MCF 10A (cell line): ENCODE measurements around the gene KBTBD7. TPM values are rescaled to one million over a fixed set of nuclear protein-coding genes. Genes with fewer than 3 reads are reported as not detected.
A peak's percentile ranks its signal among the peaks of the same experiment; 100 is the strongest.

Experiments used
- BruUV-seq: library from RNA; stranded (reverse); fragments of 400-500 nt; replicated peaks from 2 replicates; lab custom pipeline; 2021; lab: Mats Ljungman, UMichigan
- CTCF ChIA-PET: fragments of 300-600 bp; sonication (Branson Sonifier 250); formaldehyde crosslinking; extraction: SDS; loops from one replicate; lab custom pipeline; 2021; ENCODE audit warnings: antibody characterized with exemption, inconsistent platforms; lab: Yijun Ruan, JAX
- POLR2A ChIA-PET: fragments of 300-600, 350-650 bp; sonication (Branson Sonifier 250); formaldehyde crosslinking; extraction: SDS; loops from one replicate; lab custom pipeline; 2020; ENCODE audit warnings: antibody characterized with exemption, inconsistent platforms; lab: Yijun Ruan, JAX
- DNase-seq: peaks from one replicate; pipeline ENCODE4 v3.0.0-alpha.2; 2018; ENCODE audit not compliant: unreplicated experiment
- H3K27ac Mint-ChIP-seq: one replicate; pipeline ENCODE4 v1.8.0; 2022; ENCODE audit warnings: mild to moderate bottlenecking, low read depth, mixed read lengths; ENCODE audit not compliant: unreplicated experiment
- H3K27me3 Mint-ChIP-seq: one replicate; pipeline ENCODE4 v1.8.0; 2022; ENCODE audit warnings: mixed read lengths; ENCODE audit not compliant: insufficient read depth, unreplicated experiment
- H3K36me3 Mint-ChIP-seq: one replicate; pipeline ENCODE4 v1.8.0; 2022; ENCODE audit warnings: mild to moderate bottlenecking, moderate library complexity, mixed read lengths; ENCODE audit not compliant: insufficient read depth, unreplicated experiment
- H3K4me1 Mint-ChIP-seq: one replicate; pipeline ENCODE4 v1.8.0; 2022; ENCODE audit warnings: mixed read lengths; ENCODE audit not compliant: insufficient read depth, unreplicated experiment
- H3K4me3 Mint-ChIP-seq: one replicate; pipeline ENCODE4 v1.8.0; 2022; ENCODE audit warnings: mild to moderate bottlenecking, moderate library complexity, mixed read lengths; ENCODE audit not compliant: unreplicated experiment
- H3K9me3 Mint-ChIP-seq: one replicate; pipeline ENCODE4 v1.8.0; 2022; ENCODE audit warnings: mixed read lengths; ENCODE audit not compliant: unreplicated experiment
- CTCF ChIP-seq: fragments of 200-600 bp; IDR thresholded peaks from one replicate; pipeline ENCODE4 v1.8.0; 2022; ENCODE audit warnings: antibody characterized with exemption, mild to moderate bottlenecking; ENCODE audit not compliant: unreplicated experiment
- intact Hi-C: fragments of 100-400 bp; cut with micrococcal nuclease; formaldehyde crosslinking; loops from 2 replicates; pipeline ENCODE4 v1.14.1; 2022
- total RNA-seq: library from RNA; stranded (reverse); gene quantifications from 2 replicates; pipeline ENCODE4 v1.2.3, GENCODE V29; 2022

The KBTBD7 gene
- total RNA-seq, 1 experiment from 2014 or later: 1.4 TPM

GRCh38 chr13:41199526-41199925 lies 5.2 kb upstream of the KBTBD7 start:
- intact Hi-C loops: no loop called here
- DNase-seq: no peak

GRCh38 chr13:41199079-41199478 lies 4.7 kb upstream of the KBTBD7 start:
- H3K27ac Mint-ChIP-seq: no peak overlapping the region
- CTCF ChIA-PET: interaction anchor here (1.1 to 1.2 kb wide), 2 partner anchors 23 to 125 kb away, joined by 3 to 7 read pairs; no protein-coding TSS in a partner anchor
- no peak for DNase-seq
- TF ChIP-seq CTCF: no peak
- no peaks in the 10 kb centered on the region for H3K27me3 Mint-ChIP-seq
- peaks cover 5% of the 10 kb centered on the region for H3K4me1 Mint-ChIP-seq
- POLR2A ChIA-PET: no interaction called here
- H3K9me3 Mint-ChIP-seq: no peaks in the 10 kb centered on the region
- H3K36me3 Mint-ChIP-seq: no peaks in the 10 kb centered on the region
- BruUV-seq: no TSS peak
- H3K4me3 Mint-ChIP-seq: no peak overlapping the region
- intact Hi-C loops: no loop called here

More at GRCh38 chr13:41199526-41199925, 5.2 kb upstream of the KBTBD7 start:
- H3K4me1 Mint-ChIP-seq: peaks cover 5% of the 10 kb centered on the region
- POLR2A ChIA-PET: no interaction called here
- BruUV-seq: no TSS peak
- H3K9me3 Mint-ChIP-seq: no peaks in the 10 kb centered on the region
- TF ChIP-seq CTCF: no peak
- no peak overlapping the region for H3K27ac Mint-ChIP-seq
- H3K36me3 Mint-ChIP-seq: no peaks in the 10 kb centered on the region
- CTCF ChIA-PET: interaction anchor here (1.2 kb wide), 1 partner anchor 23 kb away, joined by 3 read pairs; no protein-coding TSS in a partner anchor
- H3K4me3 Mint-ChIP-seq: no peak overlapping the region
- H3K27me3 Mint-ChIP-seq: no peaks in the 10 kb centered on the region

GRCh38 chr13:41196620-41197019 lies 2.3 kb upstream of the KBTBD7 start:
- intact Hi-C loops: loop anchor here (1.0 kb wide), 1 partner anchor 121 kb away; no protein-coding TSS in a partner anchor
- ChIA-PET POLR2A (interaction anchor here (0.6 to 1.9 kb wide), 5 partner anchors 59 to 188 kb away, joined by 3 to 9 read pairs (median 7); partner anchors contain the start of genes ELF1 and MTRF1), CTCF (interaction anchor here (0.6 to 2.7 kb wide), 17 partner anchors 11 to 142 kb away, joined by 3 to 11 read pairs (median 4); no protein-coding TSS in a partner anchor)
- H3K4me3 Mint-ChIP-seq: no peak overlapping the region
- no peaks in the 10 kb centered on the region for H3K27me3 Mint-ChIP-seq
- no TSS peak for BruUV-seq
- no peak overlapping the region for H3K27ac Mint-ChIP-seq
- H3K36me3 Mint-ChIP-seq: peaks cover 6% of the 10 kb centered on the region
- peak; percentile 48 for DNase-seq
- H3K9me3 Mint-ChIP-seq: no peaks in the 10 kb centered on the region
- peak; percentile 31 for TF ChIP-seq CTCF
- H3K4me1 Mint-ChIP-seq: peaks cover 10% of the 10 kb centered on the region

- no peaks in the 10 kb centered on the region for H3K9me3 Mint-ChIP-seq
- CTCF ChIA-PET: interaction anchor here (0.6 to 2.7 kb wide), 7 partner anchors 14 to 141 kb away, joined by 4 to 11 read pairs (median 4); no protein-coding TSS in a partner anchor
- H3K4me3 Mint-ChIP-seq: no peak overlapping the region
- DNase-seq: no peak
- intact Hi-C loops: loop anchor here (1.0 kb wide), 1 partner anchor 121 kb away; no protein-coding TSS in a partner anchor
- peaks cover 6% of the 10 kb centered on the region for H3K36me3 Mint-ChIP-seq
- H3K4me1 Mint-ChIP-seq: peaks cover 10% of the 10 kb centered on the region
- H3K27me3 Mint-ChIP-seq: no peaks in the 10 kb centered on the region
- POLR2A ChIA-PET: interaction anchor here (0.9 to 1.9 kb wide), 3 partner anchors 58 to 176 kb away, joined by 3 to 9 read pairs (median 8); partner anchors contain the start of gene ELF1
- no peak overlapping the region for H3K27ac Mint-ChIP-seq
- BruUV-seq: no TSS peak
- no peak for TF ChIP-seq CTCF
Observed at GRCh38 chr13:41196011-41196410, 1.6 kb upstream of the KBTBD7 start.
